ENCODE results near the gene AGMO.

The AGMO gene

GRCh38 chr7:15571301-15571878 is 9.6 kb upstream of the AGMO start:
- Histone ChIP-seq H3K36me3 (ENCODE audit: insufficient read depth) (no peaks in the 10 kb centered on the region), H3K27me3 (ENCODE audit: insufficient read depth, low read depth) (no peaks in the 10 kb centered on the region), H3K4me3 (IDR thresholded peaks at IDR 0.05; ENCODE audit: insufficient read depth, low read depth, low read length) (no peak overlapping the region), H3K27ac (no peak overlapping the region), H3K79me2 (ENCODE audit: insufficient read depth, low read depth) (no peaks in the 10 kb centered on the region), H4K20me1 (ENCODE audit: insufficient read depth) (no peaks in the 10 kb centered on the region), H3K4me2 (no peak overlapping the region), H3K9ac (no peak overlapping the region), H3K4me1 (ENCODE audit: low read depth, poor library complexity, severe bottlenecking) (no peaks in the 10 kb centered on the region), H2AFZ (ENCODE audit: low read depth) (no peak overlapping the region)
- no peak for TF ChIP-seq CTCF (conservative IDR thresholded peaks at IDR 0.05; ENCODE audit: low read depth, low read length)

GRCh38 chr7:15567652-15568051 is 5.8 kb upstream of the AGMO start:
- no peak overlapping the region for H3K4me2 ChIP-seq
- no peaks in the 10 kb centered on the region for H3K79me2 ChIP-seq (ENCODE audit: insufficient read depth, low read depth)
- H3K27me3 ChIP-seq (ENCODE audit: insufficient read depth, low read depth), result no peaks in the 10 kb centered on the region
- H3K9ac ChIP-seq, result no peak overlapping the region
- H3K27ac ChIP-seq, result no peak overlapping the region
- no peaks in the 10 kb centered on the region for H4K20me1 ChIP-seq (ENCODE audit: insufficient read depth)
- no peak for TF ChIP-seq CTCF (conservative IDR thresholded peaks at IDR 0.05; ENCODE audit: low read depth, low read length)
- no peaks in the 10 kb centered on the region for H3K36me3 ChIP-seq (ENCODE audit: insufficient read depth)
- no peak overlapping the region for H3K4me3 ChIP-seq (IDR thresholded peaks at IDR 0.05; ENCODE audit: insufficient read depth, low read depth, low read length)
- H2AFZ ChIP-seq (ENCODE audit: low read depth), result no peak overlapping the region
- no peaks in the 10 kb centered on the region for H3K4me1 ChIP-seq (ENCODE audit: low read depth, poor library complexity, severe bottlenecking)

GRCh38 chr7:15567036-15567435 is 5.2 kb upstream of the AGMO start:
- H3K27me3 ChIP-seq (ENCODE audit: insufficient read depth, low read depth), result no peaks in the 10 kb centered on the region
- H3K79me2 ChIP-seq (ENCODE audit: insufficient read depth, low read depth), result no peaks in the 10 kb centered on the region
- H3K27ac ChIP-seq, result no peak overlapping the region
- no peak for TF ChIP-seq CTCF (conservative IDR thresholded peaks at IDR 0.05; ENCODE audit: low read depth, low read length)
- no peak overlapping the region for H3K4me2 ChIP-seq
- no peaks in the 10 kb centered on the region for H3K4me1 ChIP-seq (ENCODE audit: low read depth, poor library complexity, severe bottlenecking)
- no peak overlapping the region for H3K9ac ChIP-seq
- no peaks in the 10 kb centered on the region for H3K36me3 ChIP-seq (ENCODE audit: insufficient read depth)
- H2AFZ ChIP-seq (ENCODE audit: low read depth), result no peak overlapping the region
- no peaks in the 10 kb centered on the region for H4K20me1 ChIP-seq (ENCODE audit: insufficient read depth)
- H3K4me3 ChIP-seq (IDR thresholded peaks at IDR 0.05; ENCODE audit: insufficient read depth, low read depth, low read length), result no peak overlapping the region

- H3K4me1 ChIP-seq (ENCODE audit: low read depth, poor library complexity, severe bottlenecking), result no peaks in the 10 kb centered on the region
- H2AFZ ChIP-seq (ENCODE audit: low read depth), result no peak overlapping the region
- H3K27me3 ChIP-seq (ENCODE audit: insufficient read depth, low read depth), result no peaks in the 10 kb centered on the region
- no peak overlapping the region for H3K9ac ChIP-seq
- no peaks in the 10 kb centered on the region for H3K36me3 ChIP-seq (ENCODE audit: insufficient read depth)
- H3K4me2 ChIP-seq, result no peak overlapping the region
- no peak for TF ChIP-seq CTCF (conservative IDR thresholded peaks at IDR 0.05; ENCODE audit: low read depth, low read length)
- no peak overlapping the region for H3K4me3 ChIP-seq (IDR thresholded peaks at IDR 0.05; ENCODE audit: insufficient read depth, low read depth, low read length)
- no peaks in the 10 kb centered on the region for H3K79me2 ChIP-seq (ENCODE audit: insufficient read depth, low read depth)
- H3K27ac ChIP-seq, result no peak overlapping the region
- H4K20me1 ChIP-seq (ENCODE audit: insufficient read depth), result no peaks in the 10 kb centered on the region
These were observed 4.7 kb upstream of the AGMO start for GRCh38 chr7:15566476-15566875.
